Colonic mucosa (tissue), 4 donors: ENCODE data around the gene S100A4. TPM values are rescaled to one million over a fixed set of nuclear protein-coding genes. Genes with fewer than 3 reads are reported as not detected.
A peak's percentile ranks its signal among the peaks of the same experiment; 100 is the strongest.
"Not testable (repeated sequence)": the region's sequence is repeated elsewhere in the genome, so short reads cannot be mapped to it uniquely, and the experiment has no call there.

ENCODE experiments used
- DNase-seq: peaks from one replicate; pipeline ENCODE4 v3.0.0-alpha.2; 2020
- H3K27ac ChIP-seq: fragments of 200-600 bp; one replicate; pipeline ENCODE4 v1.8.0; 2021
- H3K27me3 ChIP-seq: fragments of 200-600 bp; one replicate; pipeline ENCODE4 v1.8.0; 2021
- H3K36me3 ChIP-seq: fragments of 200-600 bp; one replicate; pipeline ENCODE4 v1.8.0; 2021
- H3K4me1 ChIP-seq: fragments of 200-600 bp; one replicate; pipeline ENCODE4 v1.8.0; 2021; ENCODE audit warnings: mild to moderate bottlenecking
- H3K4me3 ChIP-seq: fragments of 200-600 bp; one replicate; pipeline ENCODE4 v1.8.0; 2021
- H3K9ac ChIP-seq, 2 donors: one replicate each; pipeline ENCODE4 v1.7.0; 2013; ENCODE audit warnings: control low read depth in 2 of 2, low read depth in 2 of 2, low read length in 2 of 2
- H3K9me3 ChIP-seq: fragments of 200-600 bp; one replicate; pipeline ENCODE4 v1.8.0; 2021
- CTCF ChIP-seq: fragments of 200-600 bp; IDR thresholded peaks from one replicate; pipeline ENCODE4 v1.8.0; 2022; ENCODE audit warnings: antibody characterized with exemption, mild to moderate bottlenecking
- intact Hi-C: fragments of 100-400 bp; cut with DNase I; formaldehyde crosslinking; loops from one replicate; pipeline ENCODE4 v1.14.1; 2022
- total RNA-seq, 2 donors: library from RNA; stranded (reverse); fragmentation: NEBNext Ultra II Directional in 1 of 2; extraction: Animal tissue kit (Norgen Biotek cat#: 25700) in 1 of 2; gene quantifications; one replicate each; pipeline ENCODE4 v1.2.1, GENCODE V29; 2021
- donor health status: healthy.
- donor health status: DM: no; HTN: no; CAD: no.
- donor health status: DM: no; HTN: no; CAD: no.

The S100A4 gene
- total RNA-seq, 2 donors from 2014 or later: 41.8 to 83.8 TPM

- TF ChIP-seq CTCF: no peak
- Histone ChIP-seq H3K4me1 (peaks cover 5% of the 10 kb centered on the region), H3K9me3 (no peaks in the 10 kb centered on the region), H3K27ac (peak overlapping the region; percentile 51), H3K36me3 (no peaks in the 10 kb centered on the region), H3K9ac (peak overlapping the region in 1 of 2 donors; percentile 41), H3K27me3 (no peaks in the 10 kb centered on the region), H3K4me3 (no peak overlapping the region)
- DNase-seq: peak; percentile 19
- intact Hi-C loops: no loop called here
These were observed 24.7 kb downstream of the S100A4 start for GRCh38 chr1:153520818-153521476.

- intact Hi-C loops: not testable (repeated sequence)
These were observed 25.4 kb downstream of the S100A4 start for GRCh38 chr1:153520137-153520691.

GRCh38 chr1:153519242-153519641 is 26.4 kb downstream of the S100A4 start:
- Histone ChIP-seq H3K4me3 (no peak overlapping the region), H3K27me3 (no peaks in the 10 kb centered on the region), H3K9me3 (no peaks in the 10 kb centered on the region), H3K4me1 (peaks cover 10% of the 10 kb centered on the region), H3K36me3 (no peaks in the 10 kb centered on the region), H3K9ac (no peak overlapping the region), H3K27ac (no peak overlapping the region)
- TF ChIP-seq CTCF: no peak
- peak; percentile 16 for DNase-seq
- intact Hi-C loops: no loop called here

More at GRCh38 chr1:153520137-153520691, 25.4 kb downstream of the S100A4 start:
- DNase-seq: peak; percentile 83
- peak overlapping the region in 1 of 2 donors; percentile 41 for H3K9ac ChIP-seq
- H3K9me3 ChIP-seq, H3K4me3 ChIP-seq, H3K4me1 ChIP-seq, H3K36me3 ChIP-seq, H3K27me3 ChIP-seq: not testable (repeated sequence)
- H3K27ac ChIP-seq: peak overlapping the region; percentile 51

GRCh38 chr1:153515504-153516394 is 29.9 kb downstream of the S100A4 start:
- no peak for TF ChIP-seq CTCF
- Histone ChIP-seq H3K9ac (peak overlapping the region; percentile 53 to 87), H3K9me3 (no peaks in the 10 kb centered on the region), H3K4me1 (peaks cover 10% of the 10 kb centered on the region), H3K36me3 (no peaks in the 10 kb centered on the region), H3K27ac (peak overlapping the region; percentile 74), H3K4me3 (no peak overlapping the region), H3K27me3 (no peaks in the 10 kb centered on the region)
- peak; percentile 93 for DNase-seq
- intact Hi-C loops: no loop called here

- Histone ChIP-seq H3K9me3 (no peaks in the 10 kb centered on the region), H3K9ac (no peak overlapping the region), H3K4me3 (no peak overlapping the region), H3K27ac (no peak overlapping the region), H3K27me3 (no peaks in the 10 kb centered on the region), H3K4me1 (peaks cover 10% of the 10 kb centered on the region), H3K36me3 (no peaks in the 10 kb centered on the region)
- intact Hi-C loops: loop anchor here (5.0 kb wide), 1 partner anchor 104 kb away; the partner anchor contains the start of gene S100A14
- no peak for TF ChIP-seq CTCF
- no peak for DNase-seq
These were observed 31.9 kb downstream of the S100A4 start for GRCh38 chr1:153513666-153514065.
